D341Med (cell line): ENCODE results near the gene TRAF4.

Experiments
- DNase-seq: peaks from one replicate; pipeline ENCODE4 v3.0.0; 2012; ENCODE audit warnings: low spot score

The TRAF4 gene

DNA sequence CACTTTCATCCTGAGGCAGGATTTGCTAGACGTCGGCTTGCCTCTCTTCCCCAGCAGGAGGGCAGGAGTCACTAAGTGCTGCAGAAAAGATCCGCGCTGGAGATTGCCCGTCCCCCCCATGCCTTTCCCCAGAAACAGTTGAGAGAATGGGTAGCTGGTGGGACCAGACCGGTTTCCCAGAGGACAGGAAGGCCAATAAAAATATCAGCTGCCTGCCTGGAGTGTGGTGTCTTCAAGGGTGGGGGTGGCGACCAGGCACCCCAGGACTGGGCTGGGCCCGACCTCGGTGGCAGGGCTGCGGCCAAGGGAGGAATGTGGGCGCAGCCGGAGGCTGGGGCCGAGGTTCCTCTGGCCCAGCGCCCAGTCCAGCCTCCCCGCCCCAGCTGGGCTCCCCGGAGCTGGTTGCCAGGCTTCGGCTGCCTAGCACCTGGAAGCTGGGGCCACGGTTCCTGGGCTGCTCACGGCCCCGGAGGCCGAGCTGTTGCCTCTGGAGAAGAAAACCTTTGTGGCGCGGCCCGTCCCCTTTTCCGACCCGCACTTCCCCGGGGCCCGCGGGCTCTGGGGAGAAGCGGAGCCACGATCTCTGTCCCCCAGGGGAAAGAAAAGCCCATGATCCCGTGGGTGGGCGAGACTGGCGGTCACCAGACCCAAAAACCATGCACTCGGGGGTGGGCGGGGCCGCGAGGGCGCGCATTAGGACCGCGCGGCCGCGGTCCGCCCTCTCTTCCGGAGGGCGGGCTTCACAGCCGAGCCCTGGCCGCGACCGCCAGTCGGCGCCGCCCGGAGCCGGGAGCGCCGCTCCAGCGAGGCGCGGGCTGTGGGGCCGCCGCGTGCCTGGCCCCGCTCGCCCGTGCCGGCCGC lies at the start of gene TRAF4:
Gene TRAF4 (plus strand): TSS at position 769 of the 861 bp plus-strand sequence. CDS start 102 bp downstream, outside the sequence.
- peak; percentile 98 for DNase-seq

GRCh38 chr17:28698253-28698941 lies 45.4 kb upstream of the TRAF4 start:
- DNase-seq: peak; percentile 36

DNA sequence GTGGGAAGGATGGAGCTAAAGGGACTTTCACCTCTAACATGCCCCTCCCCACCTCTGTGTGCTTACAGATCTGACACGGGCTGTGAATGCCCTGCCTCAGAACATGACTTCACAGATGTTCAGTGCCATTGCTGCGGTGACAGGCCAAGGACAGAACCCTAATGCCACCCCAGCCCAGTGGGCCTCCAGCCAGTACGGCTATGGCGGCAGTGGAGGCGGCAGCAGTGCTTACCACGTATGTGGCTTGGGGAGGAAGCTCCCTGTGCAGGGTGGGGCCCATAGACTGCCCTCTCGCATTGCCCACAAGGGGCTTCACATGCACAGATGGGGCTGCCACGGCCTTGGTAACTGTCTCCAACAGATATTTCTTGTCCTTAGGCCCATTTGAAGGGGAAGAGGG lies 43.5 kb upstream of the TRAF4 start:
- peak; percentile 30 for DNase-seq

DNA sequence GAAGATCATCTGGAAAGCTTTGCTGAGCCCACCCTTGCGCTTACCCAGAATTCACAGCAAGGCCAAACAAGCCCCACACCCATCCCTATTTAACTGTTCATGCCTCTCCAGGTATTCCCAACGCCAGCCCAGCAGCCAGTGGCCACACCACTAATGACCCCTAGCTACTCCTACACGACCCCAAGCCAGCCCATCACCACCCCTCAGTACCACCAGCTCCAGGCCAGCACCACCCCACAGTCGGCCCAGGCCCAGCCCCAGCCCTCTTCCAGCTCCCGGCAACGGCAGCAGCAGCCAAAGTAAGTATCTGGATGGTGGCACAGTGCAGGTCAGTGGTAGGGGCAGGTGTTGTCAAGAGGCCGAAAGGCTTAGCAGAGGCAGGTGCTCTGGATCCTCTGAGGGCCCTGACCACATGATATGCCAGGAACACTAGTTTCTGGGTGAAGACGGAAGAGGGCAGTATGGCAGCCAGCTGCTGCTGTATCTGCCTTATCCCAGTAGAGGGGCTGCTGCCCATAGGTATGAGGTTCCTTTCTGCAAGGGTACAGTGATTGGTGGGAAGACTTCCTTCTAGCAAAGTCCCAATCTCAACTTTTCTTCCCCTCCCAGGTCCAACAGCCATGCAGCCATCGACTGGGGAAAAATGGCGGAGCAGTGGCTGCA lies 42.9 kb upstream of the TRAF4 start:
- DNase-seq: peak; percentile 39

GRCh38 chr17:28702026-28702751 lies 41.6 kb upstream of the TRAF4 start:
- DNase-seq: no peak

DNA sequence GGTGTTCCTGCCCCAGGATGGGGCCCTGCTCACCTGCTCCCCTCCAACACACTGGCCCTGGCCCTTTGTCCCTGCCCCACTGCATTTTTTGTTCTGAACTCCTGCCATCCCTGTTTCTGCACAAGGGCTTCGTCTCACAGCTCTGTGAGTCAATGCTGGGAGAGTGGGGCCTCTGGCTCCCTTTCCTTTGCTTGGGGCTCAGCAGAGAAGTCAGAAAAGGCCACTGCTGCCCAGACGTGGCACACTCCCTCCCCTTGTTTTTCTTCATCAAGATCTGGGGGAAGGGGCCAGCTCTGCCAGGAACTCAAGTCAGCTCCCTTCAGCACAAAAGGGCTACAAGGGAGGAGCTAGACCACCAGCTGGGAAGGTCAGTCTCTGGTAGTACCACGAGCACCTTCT lies 41.1 kb upstream of the TRAF4 start:
- no peak for DNase-seq

- peak; percentile 35 for DNase-seq
These were observed 40.1 kb upstream of the TRAF4 start for GRCh38 chr17:28703552-28704218.

DNA sequence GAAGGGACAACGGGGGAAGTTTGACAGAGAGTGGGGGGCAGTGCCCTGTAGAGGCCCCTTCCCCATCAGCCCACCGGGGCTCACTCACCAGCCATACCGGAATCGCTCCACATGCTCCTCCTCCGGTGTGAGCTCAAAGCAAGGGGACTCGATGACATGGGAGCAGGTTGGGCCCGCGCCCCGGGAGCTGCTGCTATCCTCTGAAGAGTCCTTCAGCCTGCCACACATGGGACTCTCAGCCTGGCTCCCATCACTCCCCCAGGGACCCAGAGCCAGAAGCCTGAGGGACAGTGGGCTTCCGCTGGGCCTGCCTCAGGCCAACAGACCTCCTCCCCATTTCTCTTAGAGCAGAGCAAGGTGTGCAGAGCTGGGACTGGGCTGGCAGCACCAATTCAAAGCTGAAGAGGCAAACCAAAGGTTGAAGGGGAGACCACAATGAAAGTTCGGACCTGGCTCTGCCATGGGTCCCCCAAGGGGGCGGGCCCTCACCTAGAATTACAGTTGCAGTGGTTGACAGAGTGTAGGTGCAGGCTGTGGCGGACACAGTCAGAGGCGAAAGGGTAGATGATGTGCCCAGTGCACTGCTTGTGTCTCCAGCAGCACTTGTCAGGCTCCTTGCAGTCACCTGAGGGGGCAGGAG lies 39.5 kb upstream of the TRAF4 start:
- peak; percentile 41 for DNase-seq

DNA sequence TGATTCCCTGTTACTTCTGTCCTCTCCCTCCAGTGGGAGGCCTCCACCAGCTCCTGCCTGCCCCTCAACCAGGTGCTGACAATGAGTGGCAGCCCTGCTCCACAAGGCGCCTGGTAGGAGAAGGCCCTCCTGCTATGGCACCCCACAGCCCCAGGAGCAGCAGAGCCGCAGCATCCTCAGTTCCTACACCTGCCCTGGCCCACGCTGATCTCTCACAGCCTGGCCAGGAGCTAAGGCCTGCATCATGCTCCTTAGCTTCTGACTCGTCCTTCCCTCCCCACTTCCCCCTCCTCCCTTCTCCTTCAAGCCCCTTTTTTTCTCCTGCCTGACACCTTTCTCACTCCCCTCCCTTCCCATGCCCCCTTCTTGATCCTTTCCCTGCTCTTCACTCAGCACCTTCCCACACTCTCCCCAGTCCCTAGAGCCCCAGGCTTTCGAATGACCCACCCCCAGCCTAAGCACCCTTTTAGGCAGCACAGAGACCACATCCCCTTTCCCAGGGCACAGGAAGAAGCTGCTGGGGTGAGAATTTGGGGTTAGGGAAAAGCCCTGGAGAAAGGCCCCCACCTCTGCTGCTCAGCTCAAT lies 38.6 kb upstream of the TRAF4 start:
- DNase-seq: peak; percentile 42

DNA sequence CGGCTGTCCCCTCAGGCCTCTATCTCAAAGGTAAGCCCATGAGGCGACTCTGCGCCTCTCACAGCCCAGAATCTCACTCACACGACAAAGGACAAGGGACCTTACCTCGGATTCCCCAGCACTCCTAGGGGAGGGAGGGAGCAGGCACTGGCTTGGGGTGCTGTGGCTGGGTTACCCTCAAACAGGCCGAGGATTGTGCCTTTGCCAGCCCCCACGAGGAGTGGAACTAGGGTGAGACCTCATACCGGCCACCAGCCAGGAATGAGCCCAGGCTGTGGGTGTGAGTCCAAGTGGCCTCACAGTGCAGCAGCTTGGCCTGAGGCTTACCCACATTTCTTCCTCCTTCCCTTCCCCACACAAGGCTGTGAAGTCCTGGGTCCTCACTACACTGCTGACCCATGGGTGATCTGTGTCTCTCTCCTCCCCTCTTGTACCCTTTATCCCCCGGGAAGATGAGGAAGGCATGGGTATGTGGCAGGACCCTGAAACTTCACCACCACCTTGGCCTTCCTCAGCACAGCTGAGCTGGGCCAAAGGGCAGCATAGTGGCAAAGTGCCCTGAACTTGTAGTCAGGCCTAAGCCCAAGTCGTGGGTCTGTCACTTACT lies 38.0 kb upstream of the TRAF4 start:
- DNase-seq: peak; percentile 38

- peak; percentile 31 for DNase-seq
These were observed 37.1 kb upstream of the TRAF4 start for GRCh38 chr17:28706471-28707338.

GRCh38 chr17:28707339-28707720 lies 36.5 kb upstream of the TRAF4 start:
- DNase-seq: no peak

DNA sequence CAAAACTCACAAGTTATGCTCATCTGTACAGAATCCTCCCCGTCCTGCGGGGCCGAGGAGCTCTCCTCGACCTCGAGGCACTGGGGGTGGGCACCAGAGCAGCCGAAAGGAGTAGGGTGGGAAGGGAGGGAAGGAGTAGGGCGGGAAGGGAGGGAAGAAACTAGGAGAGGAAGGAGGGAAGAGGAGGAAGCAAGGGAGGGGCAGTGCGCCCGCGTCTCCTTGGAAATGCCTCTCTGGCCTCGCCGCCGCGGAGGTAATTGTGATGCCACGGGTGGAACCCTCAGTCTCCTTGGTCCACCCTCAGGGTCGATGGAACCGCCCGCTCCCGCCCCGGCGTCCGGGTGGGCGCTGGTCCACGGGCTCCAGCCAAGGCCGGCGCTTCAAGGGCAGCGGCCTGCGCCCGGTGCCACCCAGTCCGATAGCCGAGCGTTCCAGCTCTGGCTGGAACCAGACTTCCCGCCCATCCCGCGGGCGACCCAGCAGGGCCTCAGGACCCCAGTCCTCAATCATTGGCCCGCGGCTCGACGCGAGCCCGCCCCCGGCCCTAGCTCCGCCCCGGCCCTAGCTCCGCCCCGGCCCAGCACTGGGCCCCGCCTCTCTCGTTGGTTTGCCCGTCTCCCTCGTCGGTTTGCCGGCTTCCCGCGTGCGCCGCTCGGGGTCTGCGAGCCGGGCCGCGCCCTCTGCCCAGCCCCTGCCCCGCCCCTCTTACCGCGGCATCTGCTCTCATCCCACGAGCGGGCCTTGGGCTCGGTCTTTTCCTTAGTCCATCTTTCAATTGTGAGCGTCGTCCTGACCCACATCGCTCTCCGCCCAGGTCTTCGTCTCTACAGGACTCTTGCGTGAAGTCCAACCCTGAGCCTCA lies 32.7 kb upstream of the TRAF4 start:
- DNase-seq: peak; percentile 100

GRCh38 chr17:28711723-28712031 lies 32.1 kb upstream of the TRAF4 start, which contains the start of gene PROCA1:
Gene PROCA1 (minus strand): TSS chr17:28711888. CDS start chr17:28711660, 228 bp downstream.
- DNase-seq: no peak

- no peak for DNase-seq
These were observed 31.6 kb upstream of the TRAF4 start for GRCh38 chr17:28712032-28712704.

- no peak for DNase-seq
These were observed 31.0 kb upstream of the TRAF4 start for GRCh38 chr17:28712705-28713415.

GRCh38 chr17:28714281-28714680 lies 29.5 kb upstream of the TRAF4 start:
- no peak for DNase-seq
